GM19043 (cell line): ENCODE measurements around the gene ROR2.
"Not testable (repeated sequence)": the region's sequence is repeated elsewhere in the genome, so short reads cannot be mapped to it uniquely, and the experiment has no call there.

Experiments
- ATAC-seq: cut with Tn5 transposase; IDR thresholded peaks from one replicate; pipeline ENCODE4 v1.9.1; 2021; ENCODE audit warnings: low read depth; ENCODE audit not compliant: unreplicated experiment

Gene ROR2

GRCh38 chr9:91807643-91808246 is 142.3 kb downstream of the ROR2 start:
- no peak for ATAC-seq

DNA sequence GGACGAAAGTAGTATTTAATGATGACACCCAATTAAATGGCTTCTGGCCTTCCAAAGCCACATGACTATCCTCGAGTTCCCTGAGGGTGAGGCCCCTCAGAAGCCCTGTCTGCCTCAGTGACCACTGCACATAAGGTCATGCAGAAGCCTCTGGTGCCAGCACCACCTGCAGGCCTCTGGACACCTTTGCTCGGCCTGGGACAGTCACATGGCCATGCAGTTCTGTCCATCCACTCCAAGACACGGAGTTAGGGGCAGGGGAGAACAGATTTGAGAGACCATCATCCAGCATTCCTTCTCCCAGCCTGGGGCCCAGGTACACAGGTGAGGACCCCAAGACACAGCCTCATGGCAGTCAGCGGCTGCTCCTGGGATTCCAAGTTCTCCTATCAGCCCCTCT is 145.0 kb downstream of the ROR2 start:
- ATAC-seq = no peak

- no peak for ATAC-seq
These were observed 145.9 kb downstream of the ROR2 start for GRCh38 chr9:91803970-91804752.

GRCh38 chr9:91803151-91803940 is 146.7 kb downstream of the ROR2 start:
- no peak for ATAC-seq

- ATAC-seq = no peak
These were observed 147.6 kb downstream of the ROR2 start for GRCh38 chr9:91802391-91802790.

DNA sequence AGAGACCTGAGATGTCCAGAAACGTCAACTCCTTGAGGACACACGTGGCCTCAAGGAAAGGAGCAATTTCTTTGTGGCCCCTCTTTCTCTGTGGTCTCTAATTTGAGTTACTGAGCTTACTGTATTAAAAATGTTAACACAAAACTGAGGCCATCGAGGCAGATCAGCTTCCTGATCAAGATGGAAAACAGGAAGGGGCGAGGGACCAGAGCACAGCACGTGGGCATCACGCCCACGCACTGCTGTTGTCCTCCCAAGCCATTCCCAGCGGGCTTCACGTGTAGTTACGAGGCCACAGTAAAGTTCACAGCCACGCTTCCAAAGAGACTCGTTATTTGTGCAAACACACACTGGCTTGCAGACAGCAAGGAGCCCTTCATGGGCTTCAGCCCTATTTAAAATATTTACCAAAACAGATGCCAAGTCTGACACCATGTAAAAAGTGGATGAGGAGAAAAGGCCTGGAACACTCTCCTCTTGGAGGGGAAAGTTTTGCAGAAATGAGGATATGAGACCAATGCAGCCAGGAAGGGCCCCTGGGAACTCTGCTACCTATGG is 149.5 kb downstream of the ROR2 start:
- ATAC-seq = no peak

GRCh38 chr9:91799113-91799744 is 150.8 kb downstream of the ROR2 start:
- ATAC-seq = no peak

DNA sequence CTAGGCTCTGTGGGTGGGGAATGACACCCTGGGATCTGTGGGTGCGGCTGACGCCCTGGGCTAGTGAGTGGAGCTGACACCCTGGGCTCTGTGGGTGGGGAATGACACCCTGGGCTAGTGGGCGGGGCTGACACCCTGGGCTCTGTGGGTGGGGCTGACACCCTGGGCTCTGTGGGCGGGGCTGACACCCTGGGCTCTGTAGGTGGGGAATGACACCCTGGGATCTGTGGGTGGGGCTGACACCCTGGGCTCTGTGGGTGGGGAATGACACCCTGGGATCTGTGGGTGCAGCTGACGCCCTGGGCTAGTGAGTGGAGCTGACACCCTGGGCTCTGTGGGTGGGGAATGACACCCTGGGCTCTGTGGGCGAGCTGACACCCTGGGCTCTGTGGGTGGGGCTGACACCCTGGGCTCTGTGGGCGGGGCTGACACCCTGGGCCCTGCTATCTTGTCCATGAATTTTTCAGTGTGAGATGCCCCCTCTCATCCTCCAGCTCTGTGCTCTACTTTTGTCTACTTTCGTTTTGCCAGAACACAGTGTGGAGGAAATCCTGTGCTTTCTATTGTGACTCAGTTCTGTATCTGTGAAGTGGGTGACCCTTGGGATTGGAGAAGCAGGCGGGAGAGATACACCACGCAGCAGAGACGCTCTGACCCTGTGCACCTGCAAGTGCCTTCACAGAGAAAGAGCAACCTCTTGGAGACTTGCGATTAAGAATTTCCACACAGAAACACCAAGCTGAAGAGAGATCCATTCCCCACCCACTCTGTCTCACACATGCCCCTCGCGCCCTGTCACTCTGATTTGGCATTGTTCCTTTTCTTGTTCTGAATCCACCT is 151.5 kb downstream of the ROR2 start:
- not testable (repeated sequence) for ATAC-seq

DNA sequence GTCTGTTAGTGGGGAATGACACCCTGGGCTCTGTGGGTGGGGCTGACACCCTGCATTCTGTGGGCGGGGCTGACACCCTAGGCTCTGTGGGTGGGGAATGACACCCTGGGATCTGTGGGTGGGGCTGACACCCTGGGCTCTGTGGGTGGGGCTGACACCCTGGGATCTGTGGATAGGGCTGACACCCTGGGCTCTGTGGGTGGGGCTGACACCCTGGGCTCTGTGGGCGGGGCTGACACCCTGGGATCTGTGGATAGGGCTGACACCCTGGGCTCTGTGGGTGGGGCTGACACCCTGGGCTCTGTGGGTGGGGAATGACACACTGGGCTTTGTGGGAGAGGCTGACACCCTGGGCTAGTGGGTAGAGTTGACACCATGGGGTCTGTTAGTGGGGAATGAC is 152.5 kb downstream of the ROR2 start:
- ATAC-seq = not testable (repeated sequence)

GRCh38 chr9:91796516-91796915 is 153.5 kb downstream of the ROR2 start:
- ATAC-seq = not testable (repeated sequence)

- no peak for ATAC-seq
These were observed 154.3 kb downstream of the ROR2 start for GRCh38 chr9:91795598-91796241.

DNA sequence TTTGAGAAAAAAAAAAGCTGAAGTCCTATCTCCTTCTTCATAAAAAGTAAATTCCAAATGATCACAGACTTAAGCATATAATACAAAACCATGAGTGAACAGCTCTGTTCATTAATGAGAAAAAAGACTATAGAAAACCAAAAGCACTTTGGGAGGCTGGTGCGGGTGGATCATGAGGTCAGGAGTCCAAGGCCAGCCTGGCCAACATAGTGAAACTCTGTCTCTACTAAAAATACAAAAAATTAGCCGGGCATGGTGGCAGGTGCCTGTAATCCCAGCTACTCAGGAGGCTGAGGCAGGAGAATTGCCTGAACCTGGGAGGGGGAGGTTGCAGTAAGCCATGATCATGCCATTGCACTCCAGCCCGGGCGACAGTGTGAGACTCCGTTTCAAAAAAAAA is 156.7 kb downstream of the ROR2 start:
- ATAC-seq = not testable (repeated sequence)

GRCh38 chr9:91790917-91791316 is 159.1 kb downstream of the ROR2 start:
- ATAC-seq = no peak

- no peak for ATAC-seq
These were observed 160.1 kb downstream of the ROR2 start for GRCh38 chr9:91789941-91790340.

DNA sequence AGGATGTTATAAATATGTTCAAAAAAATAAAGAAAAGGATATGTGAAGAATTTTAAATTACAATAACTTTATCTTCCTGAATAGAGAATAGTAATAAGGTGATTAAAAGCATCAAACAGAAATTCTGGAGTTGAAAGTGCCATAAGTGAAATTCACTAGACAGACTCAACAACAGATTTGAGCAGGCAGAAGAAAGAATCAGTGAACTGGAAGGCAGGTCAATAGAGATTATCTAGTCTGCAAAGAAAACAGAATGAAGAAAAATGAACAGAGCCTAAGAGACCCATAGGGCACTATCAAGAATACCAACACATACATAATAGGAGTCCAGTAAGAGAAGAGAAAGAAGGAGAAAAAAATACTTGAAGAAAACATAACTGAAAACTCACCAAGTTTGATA is 162.1 kb downstream of the ROR2 start:
- ATAC-seq = no peak

GRCh38 chr9:91786132-91786896 is 163.7 kb downstream of the ROR2 start:
- ATAC-seq = no peak

- no peak for ATAC-seq
These were observed 164.6 kb downstream of the ROR2 start for GRCh38 chr9:91785447-91785842.

DNA sequence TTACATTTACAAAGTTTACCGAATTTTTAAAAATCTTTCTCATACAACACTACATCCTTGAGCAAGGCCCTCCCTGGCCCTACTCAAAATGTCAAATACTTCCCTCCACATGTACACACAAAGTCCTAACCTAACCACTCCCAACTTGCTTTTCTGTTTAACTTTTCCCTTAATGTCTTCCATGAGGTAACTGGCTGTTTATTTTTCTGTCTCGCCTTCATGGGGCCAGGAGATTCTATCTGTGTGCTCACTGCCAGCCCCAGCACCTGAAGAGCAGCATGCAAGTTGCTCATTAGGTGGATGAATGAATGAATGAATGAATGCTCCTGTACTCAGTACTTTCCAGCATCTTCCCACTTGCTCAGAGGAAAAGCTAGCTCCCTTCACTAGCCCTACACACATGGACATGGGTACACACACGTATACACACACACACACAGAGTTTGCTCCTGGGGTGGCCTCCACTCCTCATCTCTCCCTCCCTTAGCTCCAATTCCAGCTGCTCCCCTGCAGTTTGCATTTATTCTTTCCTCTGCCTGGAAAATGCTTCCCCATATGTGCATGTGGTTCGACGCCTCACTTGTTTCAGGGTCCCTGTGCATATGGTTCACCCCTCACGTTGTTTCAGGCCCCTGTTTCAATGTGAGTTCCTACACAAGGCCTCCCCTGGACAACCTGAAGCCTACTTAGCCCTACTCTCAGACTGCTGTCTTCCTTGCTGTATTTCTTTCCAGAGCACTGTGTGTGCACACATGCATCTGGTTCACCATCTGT is 165.2 kb downstream of the ROR2 start:
- ATAC-seq = no peak
